GM18858 (cell line): ENCODE results near the gene SEC14L1.
"Not testable (repeated sequence)": the region's sequence is repeated elsewhere in the genome, so short reads cannot be mapped to it uniquely, and the experiment has no call there.

ENCODE experiments used
- ATAC-seq: cut with Tn5 transposase; IDR thresholded peaks from one replicate; pipeline ENCODE4 v1.9.1; 2021; ENCODE audit not compliant: unreplicated experiment

The SEC14L1 gene

GRCh38 chr17:77254951-77255825 is 114.4 kb downstream of the SEC14L1 start:
- ATAC-seq: no peak

DNA sequence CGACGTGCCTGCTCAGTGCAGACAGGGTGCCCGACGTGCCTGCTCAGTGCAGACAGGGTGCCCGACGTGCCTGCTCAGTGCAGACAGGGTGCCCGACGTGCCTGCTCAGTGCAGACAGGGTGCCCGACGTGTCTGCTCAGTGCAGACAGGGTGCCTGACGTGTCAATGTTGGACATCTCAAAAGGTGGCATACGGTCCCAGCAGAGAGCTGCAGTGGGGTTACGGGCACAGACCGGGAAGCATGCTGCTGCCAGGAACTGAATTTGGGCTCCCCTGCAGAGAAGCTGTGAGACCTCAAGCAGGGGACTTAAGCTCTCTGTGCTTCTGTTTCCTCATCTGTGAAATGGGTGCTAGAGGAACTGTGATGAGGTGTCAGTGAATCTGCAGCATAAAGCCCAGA is 115.2 kb downstream of the SEC14L1 start:
- ATAC-seq: not testable (repeated sequence)

GRCh38 chr17:77256710-77257109 is 115.9 kb downstream of the SEC14L1 start:
- ATAC-seq: no peak

DNA sequence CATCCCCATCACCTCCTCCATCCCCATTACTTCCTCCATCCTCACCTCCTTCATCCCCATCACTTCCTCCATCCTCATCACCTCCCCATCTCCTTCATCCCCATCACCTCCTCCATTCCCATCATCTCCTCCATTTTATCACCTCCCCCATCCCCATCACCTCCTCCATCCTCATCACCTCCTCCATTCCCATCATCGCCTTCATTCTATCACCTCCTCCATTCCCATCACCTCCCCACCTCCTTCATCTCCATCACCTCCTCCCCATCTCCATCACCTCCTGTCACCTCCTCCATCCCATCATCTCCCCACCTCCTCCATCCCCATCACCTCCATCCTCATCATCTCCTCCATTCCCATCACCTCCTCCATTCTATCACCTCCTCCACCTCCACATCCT is 116.4 kb downstream of the SEC14L1 start:
- no peak for ATAC-seq

GRCh38 chr17:77257596-77258458 is 117.1 kb downstream of the SEC14L1 start:
- no peak for ATAC-seq

GRCh38 chr17:77258638-77259037 is 117.9 kb downstream of the SEC14L1 start:
- no peak for ATAC-seq

GRCh38 chr17:77264617-77265230 is 124.0 kb downstream of the SEC14L1 start:
- no peak for ATAC-seq

GRCh38 chr17:77266213-77266612 is 125.4 kb downstream of the SEC14L1 start:
- ATAC-seq: no peak
